GM21619 (cell line): Measurements from ENCODE around the gene SPSB1.

Experiments used
- ATAC-seq: cut with Tn5 transposase; IDR thresholded peaks from one replicate; pipeline ENCODE4 v1.9.1; 2021; ENCODE audit not compliant: unreplicated experiment

The SPSB1 gene

DNA sequence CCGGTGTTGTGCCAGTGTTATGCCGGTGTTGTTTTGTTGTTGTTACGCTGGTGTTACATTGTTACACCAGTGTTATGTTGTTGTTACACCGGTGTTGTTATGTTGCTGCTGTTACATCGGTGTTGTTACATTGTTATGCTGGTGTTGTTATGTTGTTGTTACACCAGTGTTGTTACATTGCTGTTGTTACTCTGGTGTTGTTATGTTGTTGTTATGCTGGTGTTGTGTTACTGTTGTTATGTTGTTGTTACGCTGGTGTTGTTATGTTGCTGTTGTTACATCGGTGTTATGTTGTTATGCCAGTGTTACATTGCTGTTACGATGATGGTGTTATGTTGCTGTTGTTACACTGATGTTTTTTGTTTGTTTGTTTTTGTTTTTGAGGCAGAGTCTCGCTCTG lies 34.1 kb upstream of the SPSB1 start:
- no peak for ATAC-seq

DNA sequence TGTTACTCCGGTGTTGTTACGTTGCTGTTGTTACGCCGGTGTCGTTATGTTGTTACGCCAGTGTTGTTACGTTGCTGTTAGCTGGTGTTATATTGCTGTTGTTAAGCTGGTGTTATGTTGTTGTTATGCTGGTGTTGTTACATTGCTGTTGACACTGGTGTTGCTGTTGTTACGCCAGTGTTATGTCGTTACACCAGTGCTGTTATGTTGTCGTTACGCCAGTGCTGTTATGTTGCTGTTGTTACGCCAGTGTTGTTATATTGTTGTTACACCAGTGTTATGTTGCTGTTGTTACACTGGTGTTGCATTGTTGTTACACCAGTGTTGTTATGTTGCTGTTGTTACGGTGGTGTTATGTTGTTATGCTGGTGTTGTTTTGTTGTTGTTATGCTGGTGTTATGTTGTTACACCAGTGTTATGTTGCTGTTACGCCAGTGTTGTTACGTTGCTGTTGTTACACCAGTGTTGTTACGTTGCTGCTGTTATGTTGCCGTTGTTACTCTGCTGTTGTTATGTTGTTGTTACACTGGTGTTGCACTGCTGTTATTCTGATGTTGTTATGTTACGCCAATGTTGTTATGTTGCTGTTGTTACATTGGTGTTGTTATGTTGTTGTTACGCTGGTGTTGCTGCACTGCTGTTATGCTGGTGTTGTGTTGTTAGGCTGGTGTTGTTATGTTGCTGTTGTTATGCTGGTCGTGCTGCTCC lies 32.5 kb upstream of the SPSB1 start:
- no peak for ATAC-seq

DNA sequence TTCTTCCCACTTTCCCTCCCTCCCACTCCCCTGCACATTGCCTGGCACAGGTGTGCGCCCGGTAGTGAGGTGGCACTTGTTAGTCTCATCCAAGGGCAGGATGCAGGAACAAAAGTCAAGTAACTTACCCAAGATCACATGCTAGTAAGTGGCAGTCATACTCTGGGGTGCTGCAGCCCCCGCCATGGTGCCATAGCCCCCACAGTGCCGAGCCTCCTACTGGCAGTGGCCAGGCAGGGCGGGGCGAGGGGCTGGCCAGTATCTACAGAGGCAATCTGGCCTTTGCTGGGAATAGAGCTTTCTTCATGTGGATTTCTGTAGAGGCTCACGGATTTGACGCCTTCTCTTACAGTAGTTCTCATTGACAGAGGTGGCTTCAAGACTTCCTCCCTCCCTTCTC lies 31.2 kb upstream of the SPSB1 start:
- no peak for ATAC-seq

DNA sequence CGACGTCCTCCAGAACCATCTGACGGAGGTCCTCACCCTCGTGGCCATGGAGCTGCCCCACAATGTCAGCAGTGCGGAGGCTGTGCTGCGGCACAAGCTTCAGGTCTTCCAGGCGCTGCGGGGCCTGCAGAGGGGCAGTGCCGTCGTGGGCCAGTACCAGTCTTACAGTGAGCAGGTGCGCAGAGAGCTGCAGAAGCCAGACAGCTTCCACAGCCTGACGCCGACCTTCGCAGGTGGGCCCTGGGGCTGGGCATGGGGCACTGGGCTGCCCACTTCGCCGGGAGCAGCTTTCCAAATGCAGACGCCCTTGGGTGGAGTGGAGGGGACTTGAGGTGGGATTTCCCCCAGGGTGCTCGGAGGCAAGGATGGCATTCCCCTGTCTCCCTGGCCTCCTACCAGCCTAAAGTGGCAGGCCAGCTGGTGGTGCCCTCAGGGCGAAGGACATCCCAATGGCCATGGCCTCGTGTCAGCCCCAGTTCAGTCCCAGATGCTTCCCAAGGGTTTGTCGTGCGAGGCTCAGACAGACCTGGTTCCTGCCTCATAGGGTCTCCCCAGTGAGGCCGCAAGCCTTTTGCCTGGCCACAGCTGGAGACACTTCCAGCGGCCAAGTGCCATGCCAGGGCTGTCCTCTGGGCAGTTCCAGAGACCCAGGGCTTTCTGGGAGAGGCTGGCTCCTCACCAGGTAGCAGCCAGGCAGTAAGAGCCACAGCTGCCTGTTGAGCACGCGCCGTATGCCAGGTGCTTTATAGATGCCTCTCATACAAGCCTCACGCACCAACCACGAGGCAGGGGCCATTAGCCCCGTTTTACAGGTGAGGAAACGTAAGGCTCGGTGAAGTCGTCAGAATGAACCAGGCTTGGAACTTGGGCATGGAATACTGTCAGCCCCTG lies 30.4 kb upstream of the SPSB1 start:
- no peak for ATAC-seq

DNA sequence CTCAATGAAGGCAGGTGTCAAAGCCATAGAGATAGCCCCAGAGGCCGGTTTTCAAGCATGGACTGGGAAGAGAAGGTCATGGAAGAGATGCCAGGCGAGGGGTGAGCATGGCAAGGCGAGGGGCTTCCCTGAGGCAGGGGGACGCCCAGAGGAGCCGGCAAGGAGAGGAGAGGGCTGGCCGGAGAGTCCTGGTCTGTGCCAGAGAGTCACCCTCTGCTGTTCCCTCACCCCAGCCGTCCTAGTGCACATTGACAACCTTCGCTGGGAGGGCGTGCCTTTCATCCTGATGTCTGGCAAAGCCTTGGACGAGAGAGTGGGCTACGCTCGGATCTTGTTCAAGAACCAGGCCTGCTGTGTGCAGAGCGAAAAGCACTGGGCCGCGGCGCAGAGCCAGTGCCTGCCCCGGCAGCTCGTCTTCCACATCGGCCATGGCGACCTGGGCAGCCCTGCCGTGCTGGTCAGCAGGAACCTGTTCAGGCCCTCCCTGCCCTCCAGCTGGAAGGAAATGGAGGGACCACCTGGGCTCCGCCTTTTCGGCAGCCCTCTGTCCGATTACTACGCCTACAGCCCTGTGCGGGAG lies 29.3 kb upstream of the SPSB1 start:
- no peak for ATAC-seq

DNA sequence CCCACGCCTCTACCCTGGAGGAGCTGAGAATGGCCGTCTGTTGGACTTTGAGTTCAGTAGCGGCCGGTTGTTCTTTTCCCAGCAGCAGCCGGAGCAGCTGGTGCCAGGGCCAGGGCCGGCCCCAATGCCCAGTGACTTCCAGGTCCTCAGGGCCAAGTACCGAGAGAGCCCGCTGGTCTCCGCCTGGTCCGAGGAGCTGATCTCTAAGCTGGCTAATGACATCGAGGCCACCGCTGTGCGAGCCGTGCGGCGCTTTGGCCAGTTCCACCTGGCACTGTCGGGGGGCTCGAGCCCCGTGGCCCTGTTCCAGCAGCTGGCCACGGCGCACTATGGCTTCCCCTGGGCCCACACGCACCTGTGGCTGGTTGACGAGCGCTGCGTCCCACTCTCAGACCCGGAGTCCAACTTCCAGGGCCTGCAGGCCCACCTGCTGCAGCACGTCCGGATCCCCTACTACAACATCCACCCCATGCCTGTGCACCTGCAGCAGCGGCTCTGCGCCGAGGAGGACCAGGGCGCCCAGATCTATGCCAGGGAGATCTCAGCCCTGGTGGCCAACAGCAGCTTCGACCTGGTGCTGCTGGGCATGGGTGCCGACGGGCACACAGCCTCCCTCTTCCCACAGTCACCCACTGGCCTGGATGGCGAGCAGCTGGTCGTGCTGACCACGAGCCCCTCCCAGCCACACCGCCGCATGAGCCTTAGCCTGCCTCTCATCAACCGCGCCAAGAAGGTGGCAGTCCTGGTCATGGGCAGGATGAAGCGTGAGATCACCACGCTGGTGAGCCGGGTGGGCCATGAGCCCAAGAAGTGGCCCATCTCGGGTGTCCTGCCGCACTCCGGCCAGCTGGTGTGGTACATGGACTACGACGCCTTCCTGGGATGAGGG lies 28.5 kb upstream of the SPSB1 start:
- no peak for ATAC-seq

DNA sequence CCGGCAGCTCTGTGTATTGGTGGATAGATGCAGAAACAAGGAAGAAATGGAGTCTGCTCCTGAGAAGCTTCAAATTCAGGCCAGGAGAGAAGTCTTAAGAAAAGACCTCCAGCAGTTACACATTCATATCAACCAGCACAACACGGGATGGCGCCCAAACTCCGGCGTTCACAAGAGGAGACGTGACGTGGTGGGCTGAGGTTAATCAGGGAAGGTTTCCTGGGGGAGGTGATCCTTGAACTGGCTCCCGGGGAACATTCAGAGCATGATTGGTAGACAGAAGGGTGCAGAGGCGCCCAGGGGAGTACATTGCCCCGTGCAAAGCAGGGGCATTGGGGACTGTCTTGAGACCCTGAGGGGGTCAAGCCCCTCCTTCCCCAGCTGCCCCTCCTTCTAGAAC lies 27.7 kb upstream of the SPSB1 start:
- no peak for ATAC-seq

DNA sequence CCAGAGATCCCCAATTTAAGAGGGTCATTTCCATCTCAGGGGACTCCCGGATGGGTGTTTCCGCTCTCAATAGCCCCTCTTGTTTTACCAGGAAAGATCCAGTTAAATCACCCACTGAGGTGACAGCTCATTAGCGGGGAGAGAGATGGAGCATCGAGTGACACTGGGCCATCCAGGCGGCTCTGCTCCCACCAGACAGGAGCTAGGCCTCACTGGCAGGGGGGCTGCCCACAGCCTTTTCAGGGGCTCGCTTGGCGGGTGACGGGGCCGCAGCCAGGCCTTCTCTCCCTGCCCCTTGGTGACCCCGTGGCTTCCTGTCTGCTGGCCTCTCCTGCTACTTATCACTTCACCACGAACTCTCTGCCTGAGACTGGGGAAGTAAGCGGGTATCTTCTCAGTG lies 26.7 kb upstream of the SPSB1 start:
- ATAC-seq = no peak

DNA sequence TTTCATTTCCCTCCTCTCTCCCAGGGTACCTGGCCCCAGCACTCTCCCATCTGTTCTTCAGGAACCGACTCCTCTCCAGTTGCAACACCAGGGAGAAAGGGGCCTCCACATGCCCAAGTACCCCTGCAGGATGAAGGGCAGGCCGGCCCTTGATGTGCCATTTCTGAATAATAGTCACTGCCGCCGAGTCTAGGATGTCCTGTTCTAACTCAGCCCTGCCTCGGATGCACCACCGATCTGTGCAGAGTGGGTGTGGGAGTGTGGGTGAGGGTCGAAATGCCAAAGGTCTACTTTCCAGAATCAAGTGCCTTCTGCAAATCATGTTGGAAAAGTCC lies 25.4 kb upstream of the SPSB1 start:
- no peak for ATAC-seq

DNA sequence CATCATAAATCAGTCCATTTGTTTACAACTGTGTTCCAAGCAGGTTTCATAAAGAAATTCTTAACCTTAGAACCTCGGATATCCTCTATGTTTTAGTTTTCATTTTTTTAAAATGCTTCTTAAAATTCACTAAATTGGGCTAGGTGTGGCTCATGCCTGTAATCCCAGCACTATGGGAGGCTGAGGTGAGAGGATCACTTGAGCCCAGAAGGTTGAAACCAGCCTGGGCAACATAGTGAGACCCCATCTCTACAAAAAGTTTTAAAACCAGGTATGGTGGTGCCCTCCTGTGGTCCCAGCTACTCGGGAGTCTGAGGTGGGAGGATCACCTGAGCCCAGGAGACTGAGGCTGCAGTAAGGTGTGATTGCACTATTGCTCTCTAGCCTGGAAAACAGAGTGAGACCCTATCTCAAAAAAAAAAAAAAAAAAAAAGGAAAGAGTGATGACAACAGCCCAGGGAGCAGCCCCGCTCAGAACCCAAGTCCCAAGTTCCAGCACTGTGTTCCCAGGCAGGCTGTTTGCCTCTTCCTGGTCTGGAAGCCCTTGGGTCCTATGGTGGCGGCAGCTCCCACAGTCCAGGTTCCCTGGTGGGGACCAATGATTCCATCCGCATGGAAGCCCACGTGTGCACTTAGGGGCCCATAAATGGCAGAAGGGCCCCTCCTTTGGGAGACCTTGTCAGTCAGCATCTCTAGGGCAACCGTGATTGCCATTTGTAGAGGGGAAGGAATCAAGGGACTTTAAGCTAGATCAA lies 24.7 kb upstream of the SPSB1 start:
- ATAC-seq = no peak

DNA sequence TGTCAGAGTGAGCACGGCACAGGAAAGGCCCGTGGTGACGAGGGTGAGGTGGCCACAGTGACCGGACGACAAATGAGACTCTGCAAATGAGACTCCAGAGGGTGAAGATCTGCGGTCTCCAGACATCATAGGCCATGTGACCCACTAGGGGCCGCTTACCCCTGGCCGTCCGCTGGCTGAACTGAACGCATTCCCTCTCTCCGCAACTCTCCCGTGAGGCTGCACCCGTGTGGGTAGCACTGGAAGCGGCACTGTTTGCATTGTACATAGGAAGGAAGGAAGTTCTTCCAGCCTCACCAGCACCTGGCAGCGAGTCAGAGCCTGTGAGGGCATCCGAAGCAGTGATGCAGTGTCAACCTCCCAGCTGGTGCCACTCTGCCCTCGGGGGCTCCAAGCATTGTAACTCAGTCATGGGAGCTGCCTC lies 23.6 kb upstream of the SPSB1 start:
- no peak for ATAC-seq

DNA sequence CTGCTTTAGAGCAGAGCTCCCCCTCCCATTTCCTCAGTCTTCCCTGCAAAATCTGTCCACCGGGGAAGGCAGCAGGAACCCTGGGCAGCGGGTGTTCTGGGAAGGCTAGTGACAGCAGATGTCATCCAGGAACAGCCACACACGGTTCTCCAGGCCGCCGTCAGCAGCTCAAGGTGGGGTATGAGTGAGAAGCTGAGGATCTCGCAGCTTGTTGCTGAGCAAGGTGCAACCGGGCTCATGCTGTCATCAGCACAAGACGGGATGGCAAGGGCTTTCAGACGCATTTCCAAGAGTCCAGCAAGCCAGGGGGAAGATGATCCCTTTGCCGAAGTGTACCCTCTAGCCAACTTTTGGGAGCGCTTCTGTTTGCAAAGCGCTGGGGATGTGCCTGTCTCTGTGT lies 23.0 kb upstream of the SPSB1 start:
- ATAC-seq = no peak

DNA sequence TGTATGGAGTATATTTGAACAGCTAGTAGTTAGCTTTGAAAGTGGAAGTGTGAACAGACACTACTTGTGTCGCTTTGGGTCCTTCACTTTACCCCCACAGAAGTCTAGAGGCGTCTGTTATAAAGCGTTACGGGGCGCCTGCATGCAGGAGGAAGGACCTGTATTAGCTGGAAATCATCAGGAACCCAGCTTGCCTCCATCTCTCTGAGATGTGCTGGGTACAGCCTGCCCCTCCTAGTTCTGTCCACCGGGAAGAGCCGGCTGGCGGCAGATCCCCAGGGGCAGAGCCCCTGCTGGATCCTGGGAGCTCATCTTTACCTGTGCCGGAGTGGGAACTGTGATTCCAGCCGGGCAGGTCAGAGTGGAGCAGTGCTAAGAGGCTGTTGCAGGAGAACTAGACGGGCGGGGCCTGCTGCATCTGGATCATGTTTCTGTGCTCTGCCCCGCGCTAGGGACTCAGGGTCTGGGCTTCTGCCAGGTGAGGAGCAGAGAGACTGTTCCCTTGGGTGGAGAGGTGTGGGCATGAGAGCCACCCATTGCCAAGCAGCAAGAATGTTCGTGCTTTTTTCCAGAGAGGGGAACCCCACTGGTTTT lies 22.3 kb upstream of the SPSB1 start:
- no peak for ATAC-seq

DNA sequence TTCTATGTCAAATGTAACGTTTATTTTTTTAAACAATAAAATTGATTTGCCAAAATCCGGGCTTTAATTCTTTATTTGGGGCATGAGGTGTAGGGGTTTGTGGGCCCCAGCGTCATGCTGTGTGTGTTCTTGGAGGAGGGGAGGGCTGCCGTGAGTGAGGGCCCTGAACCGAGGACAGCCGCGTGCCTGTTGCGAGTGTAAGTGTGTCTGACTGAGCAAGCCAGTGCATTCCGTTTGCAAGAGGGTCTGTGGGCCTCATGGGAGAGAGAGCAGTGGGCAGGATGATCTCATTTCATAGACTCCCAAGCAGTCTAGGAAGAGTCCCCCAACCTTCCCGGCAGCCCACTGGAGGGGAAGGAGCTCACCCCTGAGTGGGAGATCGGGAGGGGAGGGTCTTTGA lies 21.4 kb upstream of the SPSB1 start:
- ATAC-seq = no peak

DNA sequence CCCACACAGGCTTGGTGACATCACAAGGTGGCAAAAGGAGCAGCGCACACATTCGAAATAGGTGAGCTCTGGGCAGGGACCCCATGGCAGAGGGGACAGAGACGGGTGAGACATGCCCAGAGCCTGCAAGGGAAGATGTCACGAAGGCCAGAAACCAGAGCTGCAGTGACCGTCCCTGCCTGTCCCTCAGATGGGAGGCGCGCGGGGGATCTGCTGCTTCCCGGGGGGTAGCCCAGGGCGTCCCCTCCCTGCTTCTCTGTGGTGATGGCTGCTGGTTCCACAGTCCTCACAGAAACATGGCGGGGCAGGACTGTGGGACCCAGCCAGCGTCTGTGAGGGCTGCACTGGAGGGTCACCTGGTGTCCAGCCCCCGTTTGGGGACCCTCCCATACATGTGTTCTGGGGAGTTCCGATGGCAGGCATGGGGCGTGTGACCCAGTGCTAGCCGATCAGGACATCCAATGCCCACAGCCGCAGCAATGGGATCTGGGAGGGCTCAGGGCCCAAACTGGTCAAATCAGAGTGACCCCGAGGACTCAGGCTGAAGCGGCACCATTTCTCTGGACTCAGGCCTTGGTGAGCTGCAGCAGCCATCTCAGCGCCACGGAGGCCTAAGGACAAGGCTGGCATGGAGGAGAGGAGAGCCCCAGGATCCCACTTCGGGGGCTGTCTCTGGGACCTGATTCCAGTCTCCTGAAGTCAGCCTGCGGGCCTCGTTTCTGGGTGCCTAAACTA lies 20.7 kb upstream of the SPSB1 start:
- ATAC-seq = no peak

DNA sequence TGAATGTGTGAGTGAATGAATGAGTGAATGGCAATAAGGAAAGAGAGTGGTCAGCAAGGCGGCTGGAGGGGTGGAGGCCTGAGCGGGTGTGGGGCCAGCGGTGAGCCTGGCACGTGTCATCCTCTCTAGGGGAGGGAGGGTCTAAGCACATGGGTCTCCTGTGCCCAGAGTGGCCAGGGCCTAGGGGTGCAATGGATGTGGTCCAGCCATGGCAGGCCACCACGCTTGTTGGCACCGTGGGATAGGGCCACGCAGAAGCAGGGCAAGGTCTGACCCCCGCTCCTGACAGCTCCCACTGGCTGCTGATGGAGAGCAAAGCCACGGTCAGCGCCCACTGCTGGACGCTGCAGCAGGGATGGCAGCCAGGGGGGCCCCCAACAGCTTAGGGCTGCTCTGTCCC lies 19.5 kb upstream of the SPSB1 start:
- ATAC-seq = no peak

DNA sequence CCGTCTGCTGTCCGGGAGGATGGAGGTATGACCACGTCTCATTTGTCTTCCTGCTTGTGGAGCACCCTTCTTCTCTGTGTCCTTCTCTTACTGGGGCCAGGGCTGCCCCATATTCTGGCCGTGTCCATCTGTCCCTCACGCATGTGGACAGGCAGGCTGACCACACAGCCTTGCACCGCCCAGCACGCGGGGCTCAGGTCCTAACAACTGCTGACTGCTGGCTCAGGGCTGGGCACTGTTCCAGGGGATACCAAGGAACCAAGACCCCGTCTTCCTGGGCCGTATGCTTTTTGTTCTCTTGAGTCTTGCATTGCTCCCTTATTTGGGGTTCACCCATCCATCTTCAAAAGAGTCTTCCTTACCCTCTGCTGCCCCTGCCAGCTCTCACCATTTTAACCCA lies 17.5 kb upstream of the SPSB1 start:
- no peak for ATAC-seq

DNA sequence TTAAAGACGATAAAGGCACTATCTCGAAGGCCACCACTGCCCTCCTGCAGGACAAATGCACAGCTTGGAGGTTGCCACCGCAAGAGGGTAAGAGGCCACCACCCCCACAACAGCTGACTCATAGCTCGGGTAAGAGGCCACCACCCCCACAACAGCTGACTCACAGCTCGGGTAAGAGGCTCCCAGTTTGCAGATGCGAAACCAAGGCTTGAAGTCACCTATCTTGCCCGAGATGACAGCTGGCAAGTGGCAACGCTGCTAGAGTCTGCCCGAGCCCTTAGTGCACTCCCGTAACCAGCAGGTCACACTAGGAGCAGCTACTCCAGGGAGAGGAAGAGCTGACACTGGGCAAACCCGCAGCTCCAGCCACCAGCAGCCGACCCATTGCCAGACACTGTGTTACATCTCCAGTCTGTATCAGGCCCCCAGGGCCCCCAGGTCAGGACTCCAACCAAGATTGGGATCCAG lies 17.1 kb upstream of the SPSB1 start:
- ATAC-seq = peak; percentile 72

DNA sequence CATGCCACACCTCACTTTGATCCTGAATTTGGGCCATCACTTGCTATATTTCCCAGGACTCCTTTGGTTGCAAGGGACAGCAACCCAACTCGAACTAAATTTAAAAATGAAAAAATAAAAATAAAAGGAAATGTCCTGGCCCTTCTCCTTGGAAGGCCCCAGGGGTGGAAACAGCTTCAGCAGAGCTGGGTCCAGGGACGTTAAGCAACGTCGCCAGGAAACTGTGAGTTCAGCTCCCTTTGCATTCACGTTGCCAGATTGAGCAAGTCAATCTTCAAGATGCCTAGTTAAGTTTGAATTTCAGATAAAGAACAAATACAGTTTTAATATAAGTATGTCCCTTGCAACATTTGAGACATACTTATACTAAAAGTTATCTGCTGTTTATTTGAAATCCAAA lies 14.6 kb upstream of the SPSB1 start:
- no peak for ATAC-seq
